Caco-2 (cell line): ENCODE results near the gene TRAPPC14. TPM values are rescaled to one million over a fixed set of nuclear protein-coding genes. Genes with fewer than 3 reads are reported as not detected.
A peak's percentile ranks its signal among the peaks of the same experiment; 100 is the strongest.

ENCODE experiments used
- BruUV-seq: library from RNA; stranded (reverse); fragments of 400-500 nt; replicated peaks from 2 replicates; lab custom pipeline; 2021; lab: Mats Ljungman, UMichigan
- CTCF ChIA-PET: fragments of 300-600 bp; sonication (Branson Sonifier 250); formaldehyde crosslinking; loops from one replicate; lab custom pipeline; 2022; ENCODE audit warnings: antibody characterized with exemption; lab: Charles Lee
- POLR2A ChIA-PET: fragments of 300-600 bp; sonication (Branson Sonifier 250); formaldehyde crosslinking; loops from one replicate; lab custom pipeline; 2022; ENCODE audit warnings: antibody characterized with exemption; lab: Charles Lee
- DNase-seq, 2 experiments: peaks; one replicate each; pipeline versions ENCODE4 v3.0.0 to v3.0.0-alpha.2; 2020 to 2022
- H3K27me3 ChIP-seq: replicated peaks from 2 replicates; pipeline ENCODE4 v1.6.0; 2011; ENCODE audit warnings: low read length; ENCODE audit not compliant: control insufficient read depth, insufficient read depth
- H3K36me3 ChIP-seq: 2 replicates; pipeline ENCODE4 v1.5.1; 2011; ENCODE audit warnings: low read length; ENCODE audit not compliant: control insufficient read depth, insufficient read depth
- H3K4me1 ChIP-seq: fragments of 250-450 bp; sonication (Bioruptor Pico); 2 replicates; pipeline ENCODE4 v1.5.1; 2020; ENCODE audit warnings: mild to moderate bottlenecking
- H3K4me3 ChIP-seq: 2 replicates; pipeline ENCODE4 v1.5.1; 2011; ENCODE audit warnings: low read depth, mild to moderate bottlenecking, control low read depth, low read length
- H3K9me3 ChIP-seq: fragments of 250-450 bp; sonication (Bioruptor Pico); 2 replicates; pipeline ENCODE4 v1.5.1; 2020; ENCODE audit warnings: mild to moderate bottlenecking, moderate library complexity
- H3K27ac Mint-ChIP-seq: one replicate; pipeline ENCODE4 v1.8.0; 2022; ENCODE audit warnings: mixed read lengths; ENCODE audit not compliant: unreplicated experiment
- H3K27me3 Mint-ChIP-seq: one replicate; pipeline ENCODE4 v1.8.0; 2022; ENCODE audit warnings: mixed read lengths; ENCODE audit not compliant: insufficient read depth, unreplicated experiment
- H3K36me3 Mint-ChIP-seq: one replicate; pipeline ENCODE4 v1.8.0; 2022; ENCODE audit warnings: mild to moderate bottlenecking, mixed read lengths; ENCODE audit not compliant: insufficient read depth, unreplicated experiment
- H3K4me1 Mint-ChIP-seq: one replicate; pipeline ENCODE4 v1.8.0; 2022; ENCODE audit warnings: low read depth, mixed read lengths; ENCODE audit not compliant: unreplicated experiment
- H3K4me3 Mint-ChIP-seq: one replicate; pipeline ENCODE4 v1.8.0; 2022; ENCODE audit warnings: mild to moderate bottlenecking, moderate library complexity, mixed read lengths; ENCODE audit not compliant: unreplicated experiment
- H3K9me3 Mint-ChIP-seq: one replicate; pipeline ENCODE4 v1.8.0; 2022; ENCODE audit warnings: mixed read lengths; ENCODE audit not compliant: unreplicated experiment
- CTCF ChIP-seq, 2 experiments: fragments of 200-600 bp in 1 of 2; IDR thresholded peaks; 1 replicate in 1 of 2; 2 replicates in 1 of 2; pipeline versions ENCODE4 v1.5.1 to v1.8.0; 2011 to 2022; ENCODE audit warnings: antibody characterized with exemption in 1 of 2, control low read depth in 1 of 2, inconsistent platforms in 1 of 2, low read depth in 1 of 2, low read length in 1 of 2, mild to moderate bottlenecking in 1 of 2, moderate library complexity in 1 of 2; ENCODE audit not compliant: insufficient read depth in 1 of 2, severe bottlenecking in 1 of 2, unreplicated experiment in 1 of 2
- intact Hi-C: fragments of 100-400 bp; cut with micrococcal nuclease; formaldehyde crosslinking; loops from one replicate; pipeline ENCODE4 v1.10.0; 2022; ENCODE audit not compliant: unreplicated experiment
- total RNA-seq: library from RNA; stranded (reverse); gene quantifications from 2 replicates; pipeline ENCODE4 v1.2.3, GENCODE V29; 2022

TRAPPC14 gene
- total RNA-seq, 1 experiment from 2014 or later: 23.2 TPM

- intact Hi-C loops: loop anchor here (1.0 kb wide), 1 partner anchor 9 kb away; the partner anchor contains the start of genes CNPY4 and TAF6
- CTCF ChIA-PET: interaction anchor here (0.6 to 1.6 kb wide), 6 partner anchors 14 to 280 kb away, joined by 3 to 6 read pairs (median 3); partner anchors contain the start of gene LAMTOR4
- POLR2A ChIA-PET: interaction anchor here (0.6 to 1.2 kb wide), 3 partner anchors 26 to 301 kb away, joined by 3 to 8 read pairs (median 4); partner anchors contain the start of genes AP4M1, MCM7, MEPCE and ZCWPW1
Observed at GRCh38 chr7:100127866-100128636, 30.5 kb downstream of the TRAPPC14 start.

GRCh38 chr7:100126931-100127865, 31.3 kb downstream of the TRAPPC14 start, which contains the start of gene MBLAC1:
MBLAC1 (plus strand) TSS chr7:100126967; CDS start chr7:100127396, 429 bp downstream.
- Histone ChIP-seq H3K4me3 (peak within 1 kb of the TSS; percentile 95), H3K27me3 (no peaks in the 10 kb centered on the region), H3K36me3 (no peaks in the 10 kb centered on the region), H3K9me3 (no peaks in the 10 kb centered on the region), H3K4me1 (peaks cover 20% of the 10 kb centered on the region)
- Mint-ChIP-seq H3K4me1 (peaks cover 23% of the 10 kb centered on the region), H3K27ac (peak within 1 kb of the TSS; percentile 99), H3K9me3 (no peaks in the 10 kb centered on the region), H3K4me3 (peak within 1 kb of the TSS; percentile 99), H3K27me3 (no peaks in the 10 kb centered on the region), H3K36me3 (peaks cover 28% of the 10 kb centered on the region)
- no TSS peak for BruUV-seq
- CTCF ChIA-PET: interaction anchor here (0.6 kb wide), 1 partner anchor 13 kb away, joined by 3 read pairs; no protein-coding TSS in a partner anchor
- DNase-seq: peak; percentile 94
- TF ChIP-seq CTCF (IDR thresholded peaks at IDR 0.05; ENCODE audit: insufficient read depth in 1 of 2, low read depth in 1 of 2, low read length in 1 of 2, severe bottlenecking in 1 of 2, unreplicated experiment in 1 of 2): no peak
- POLR2A ChIA-PET: interaction anchor here (0.6 to 2.1 kb wide), 4 partner anchors 22 to 30 kb away, joined by 3 to 23 read pairs (median 6); partner anchors contain the start of genes AP4M1, LAMTOR4 and MCM7
- intact Hi-C loops: loop anchor here (1.0 kb wide), 1 partner anchor 8 kb away; the partner anchor contains the start of genes CNPY4 and TAF6

More at GRCh38 chr7:100127866-100128636, 30.5 kb downstream of the TRAPPC14 start:
- Mint-ChIP-seq H3K9me3 (no peaks in the 10 kb centered on the region), H3K27ac (peak overlapping the region; percentile 19), H3K4me1 (peaks cover 30% of the 10 kb centered on the region), H3K27me3 (no peaks in the 10 kb centered on the region), H3K36me3 (peaks cover 25% of the 10 kb centered on the region), H3K4me3 (peak overlapping the region; percentile 99)
- Histone ChIP-seq H3K4me3 (peak overlapping the region; percentile 95), H3K27me3 (no peaks in the 10 kb centered on the region), H3K9me3 (no peaks in the 10 kb centered on the region), H3K36me3 (no peaks in the 10 kb centered on the region), H3K4me1 (peaks cover 20% of the 10 kb centered on the region)
- DNase-seq: peak; percentile 53
- TF ChIP-seq CTCF (IDR thresholded peaks at IDR 0.05; ENCODE audit: insufficient read depth in 1 of 2, low read depth in 1 of 2, low read length in 1 of 2, severe bottlenecking in 1 of 2, unreplicated experiment in 1 of 2): no peak
- TSS peak; percentile 30 for BruUV-seq
